HG03175 (cell line): ENCODE results near the gene SEMA4F.
"Not testable (repeated sequence)": the region's sequence is repeated elsewhere in the genome, so short reads cannot be mapped to it uniquely, and the experiment has no call there.

ENCODE experiments used
- ATAC-seq: cut with Tn5 transposase; IDR thresholded peaks from one replicate; pipeline ENCODE4 v1.9.1; 2021; ENCODE audit warnings: mild to moderate bottlenecking, moderate library complexity; ENCODE audit not compliant: unreplicated experiment

SEMA4F gene, protein sequence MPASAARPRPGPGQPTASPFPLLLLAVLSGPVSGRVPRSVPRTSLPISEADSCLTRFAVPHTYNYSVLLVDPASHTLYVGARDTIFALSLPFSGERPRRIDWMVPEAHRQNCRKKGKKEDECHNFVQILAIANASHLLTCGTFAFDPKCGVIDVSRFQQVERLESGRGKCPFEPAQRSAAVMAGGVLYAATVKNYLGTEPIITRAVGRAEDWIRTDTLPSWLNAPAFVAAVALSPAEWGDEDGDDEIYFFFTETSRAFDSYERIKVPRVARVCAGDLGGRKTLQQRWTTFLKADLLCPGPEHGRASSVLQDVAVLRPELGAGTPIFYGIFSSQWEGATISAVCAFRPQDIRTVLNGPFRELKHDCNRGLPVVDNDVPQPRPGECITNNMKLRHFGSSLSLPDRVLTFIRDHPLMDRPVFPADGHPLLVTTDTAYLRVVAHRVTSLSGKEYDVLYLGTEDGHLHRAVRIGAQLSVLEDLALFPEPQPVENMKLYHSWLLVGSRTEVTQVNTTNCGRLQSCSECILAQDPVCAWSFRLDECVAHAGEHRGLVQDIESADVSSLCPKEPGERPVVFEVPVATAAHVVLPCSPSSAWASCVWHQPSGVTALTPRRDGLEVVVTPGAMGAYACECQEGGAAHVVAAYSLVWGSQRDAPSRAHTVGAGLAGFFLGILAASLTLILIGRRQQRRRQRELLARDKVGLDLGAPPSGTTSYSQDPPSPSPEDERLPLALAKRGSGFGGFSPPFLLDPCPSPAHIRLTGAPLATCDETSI

DNA sequence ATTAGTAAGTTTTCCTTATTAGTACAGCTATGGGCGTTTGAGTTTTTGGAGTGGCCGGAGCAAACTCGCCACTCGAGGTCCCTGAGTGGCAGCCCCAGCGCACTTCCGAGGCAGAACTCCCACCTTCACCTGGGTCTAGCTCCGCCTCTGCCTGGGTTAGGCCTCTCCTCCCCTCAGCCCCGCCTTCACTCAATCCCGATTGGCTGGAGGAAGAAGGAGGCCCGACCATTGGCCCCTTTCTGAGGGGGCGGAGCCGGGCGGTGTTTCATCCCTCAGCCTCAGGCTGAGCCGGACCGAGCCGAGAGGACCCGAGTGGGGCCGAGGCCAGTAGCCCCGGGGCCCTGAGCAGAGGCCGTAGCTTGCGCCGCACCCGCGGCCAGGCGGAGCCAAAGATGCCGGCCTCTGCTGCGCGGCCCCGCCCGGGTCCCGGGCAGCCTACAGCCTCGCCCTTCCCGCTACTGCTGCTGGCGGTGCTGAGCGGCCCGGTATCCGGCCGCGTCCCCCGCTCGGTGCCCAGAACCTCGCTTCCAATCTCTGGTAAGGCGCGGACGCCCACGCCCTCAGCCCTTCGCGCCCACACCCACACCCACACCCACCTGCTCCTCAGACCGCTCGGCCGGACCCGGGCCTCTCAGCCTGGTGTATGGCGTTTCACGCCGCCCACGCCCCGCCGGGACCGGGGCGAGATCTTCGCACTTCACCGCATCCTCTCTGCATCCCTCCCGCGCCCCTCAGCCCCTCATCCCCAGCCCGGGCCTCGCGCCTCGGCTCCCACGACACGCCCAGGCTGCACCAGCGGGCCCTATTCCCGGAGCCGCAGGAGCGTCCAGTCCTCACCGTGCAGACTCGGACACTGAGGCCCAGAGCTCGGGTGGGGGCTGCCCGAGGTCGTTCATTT lies at the start of gene SEMA4F:
SEMA4F (plus strand) TSS at position 263 of the 898 bp plus-strand sequence; CDS start at position 393, 130 bp downstream.
- ATAC-seq: peak; percentile 100

DNA sequence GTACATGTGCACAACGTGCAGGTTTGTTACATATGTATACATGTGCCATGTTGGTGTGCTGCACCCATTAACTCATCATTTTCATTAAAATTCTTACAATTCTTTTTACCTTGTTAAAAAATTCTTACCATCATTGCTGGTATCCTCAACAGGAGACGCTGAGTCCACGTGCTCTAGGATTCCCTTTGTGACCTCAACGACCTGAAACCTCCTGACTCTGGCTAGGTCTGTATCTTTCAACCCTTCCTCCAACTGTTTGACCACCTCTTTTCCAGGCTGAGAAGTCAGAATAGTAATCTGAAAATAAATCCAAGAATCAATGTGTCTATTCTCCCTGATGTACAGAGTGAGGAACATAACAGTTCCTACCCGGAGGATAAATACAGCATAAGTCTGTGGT lies 47.1 kb upstream of the SEMA4F start:
- no peak for ATAC-seq

DNA sequence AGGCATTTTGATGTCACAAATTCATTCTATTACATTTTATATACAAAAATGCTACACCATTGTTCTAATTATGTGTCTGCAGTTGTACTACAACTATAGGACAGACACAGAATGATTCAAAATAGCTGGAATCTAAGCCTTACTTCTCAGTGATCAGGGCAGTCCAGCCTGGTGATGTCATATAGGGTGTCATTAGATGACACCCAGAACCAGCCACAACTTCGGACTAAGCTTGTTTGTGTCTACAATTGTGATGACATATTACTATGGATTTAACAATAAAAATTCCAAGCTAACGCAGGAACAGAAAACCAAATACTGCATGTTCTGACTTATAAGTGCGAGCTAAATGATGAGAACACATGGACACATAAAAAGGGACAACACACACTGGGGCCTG lies 36.9 kb upstream of the SEMA4F start:
- ATAC-seq: no peak

DNA sequence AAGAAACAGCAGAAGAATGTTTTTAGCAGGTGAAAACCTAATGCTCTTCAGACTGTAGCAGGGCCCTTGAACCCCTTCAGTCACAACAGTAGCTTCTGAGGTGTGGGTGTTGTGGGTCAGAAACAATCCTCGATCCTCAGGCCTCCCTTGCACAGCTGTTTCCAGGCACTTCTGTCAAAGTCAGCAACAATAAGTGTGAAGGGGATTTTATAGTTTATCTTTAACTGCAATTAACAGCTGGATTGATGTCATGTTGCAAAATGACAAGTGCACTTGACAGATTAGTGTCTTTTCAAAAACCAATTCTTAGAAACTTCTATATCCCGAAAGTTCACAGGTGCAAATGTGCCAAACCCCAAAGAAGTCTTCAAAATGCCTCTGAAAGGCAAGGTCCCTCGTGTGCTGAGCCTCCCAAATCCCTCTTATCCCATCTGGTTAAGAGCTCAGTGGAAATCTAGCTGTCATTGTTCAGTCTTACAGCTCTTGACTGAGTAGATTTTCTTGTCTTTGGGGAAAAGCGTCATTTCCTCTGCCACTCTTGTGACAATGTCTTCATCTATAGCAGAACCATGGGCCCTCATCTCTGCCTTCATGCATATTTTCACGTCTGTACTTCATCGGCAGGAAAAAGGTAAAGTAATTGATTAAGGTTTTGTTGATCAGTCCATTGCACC lies 35.5 kb upstream of the SEMA4F start:
- ATAC-seq: no peak

DNA sequence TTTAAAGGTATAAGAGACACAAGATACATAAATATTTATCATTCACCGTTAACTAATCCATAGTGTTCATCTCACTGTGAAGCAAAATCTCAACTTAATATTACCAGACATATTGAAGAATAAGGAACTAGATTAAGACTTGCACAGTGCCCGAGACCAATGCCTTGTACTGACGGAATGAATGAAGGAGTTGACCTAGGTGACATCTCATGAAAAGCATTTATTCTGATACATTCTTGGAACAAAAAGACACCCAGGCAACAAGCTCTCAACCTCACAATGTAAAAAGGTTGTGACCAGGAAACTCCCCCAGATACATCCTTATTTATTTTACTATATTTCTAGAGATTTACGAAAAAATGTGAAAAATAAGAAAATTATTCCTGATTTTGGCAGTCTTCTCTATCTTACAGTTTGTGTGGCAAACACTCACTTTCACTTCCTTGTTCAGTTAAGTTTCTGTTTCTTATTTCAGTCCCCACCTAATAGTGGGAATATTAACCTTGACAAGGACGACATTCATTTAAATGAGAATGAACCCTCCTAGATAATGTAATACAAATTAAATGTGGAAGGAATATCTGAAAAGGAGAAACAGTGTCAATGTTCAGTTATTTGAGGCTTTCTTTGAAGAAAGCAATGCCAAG lies 34.3 kb upstream of the SEMA4F start:
- ATAC-seq: peak; percentile 50

DNA sequence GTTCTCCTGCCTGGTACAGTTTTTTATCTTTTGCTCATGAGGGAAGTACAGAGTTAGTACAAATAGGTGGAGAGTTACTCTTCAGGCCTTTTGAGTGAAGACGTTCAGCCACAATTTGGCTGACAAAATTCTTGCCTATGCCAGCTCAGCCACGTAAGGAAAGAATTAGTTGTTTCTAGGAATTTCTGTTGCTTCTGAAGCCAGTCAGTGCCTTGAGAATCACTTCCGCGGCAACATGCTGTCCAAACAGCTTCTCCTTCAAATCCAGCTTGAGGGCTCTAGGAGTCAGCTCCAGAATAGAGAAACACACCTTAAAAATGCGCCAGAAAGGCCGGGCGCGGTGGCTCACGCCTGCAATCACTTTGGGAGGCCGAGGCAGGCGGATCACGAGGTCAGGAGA lies 33.4 kb upstream of the SEMA4F start:
- no peak for ATAC-seq

DNA sequence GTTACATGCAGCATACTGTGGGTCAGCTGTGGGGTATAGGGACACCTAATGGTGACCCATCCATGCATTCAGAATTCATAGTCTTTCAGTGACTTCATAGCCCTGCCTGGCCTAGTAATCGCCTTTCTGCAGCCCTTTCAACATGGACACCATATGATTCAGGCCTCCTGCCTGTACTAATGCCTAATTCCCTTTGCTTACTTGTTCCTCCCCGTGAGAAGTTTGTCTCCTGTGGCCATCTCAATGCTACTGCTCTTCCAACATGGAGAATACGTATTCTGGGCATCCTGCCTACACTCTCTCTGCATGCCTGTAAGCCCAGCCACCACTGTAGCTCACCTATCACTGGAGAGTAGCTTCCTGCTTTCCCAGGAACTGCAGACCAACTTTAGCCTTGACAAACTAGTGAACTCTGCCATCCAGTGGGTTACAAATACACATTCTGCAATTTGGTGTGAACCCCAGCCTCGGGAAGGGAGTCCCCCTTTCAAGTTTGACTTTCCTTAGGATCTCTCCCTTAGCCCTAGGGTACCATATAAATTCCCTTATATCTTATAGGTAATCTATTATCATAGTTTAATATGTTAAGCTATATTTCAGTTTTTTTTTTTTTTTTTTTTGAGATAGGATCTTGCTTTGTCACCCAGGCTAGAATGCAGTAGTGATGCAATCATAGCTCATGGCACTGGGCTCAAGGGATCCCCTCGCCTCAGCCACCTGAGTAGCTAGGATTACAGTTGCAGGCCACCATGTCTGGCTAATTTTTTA lies 28.2 kb upstream of the SEMA4F start:
- no peak for ATAC-seq

DNA sequence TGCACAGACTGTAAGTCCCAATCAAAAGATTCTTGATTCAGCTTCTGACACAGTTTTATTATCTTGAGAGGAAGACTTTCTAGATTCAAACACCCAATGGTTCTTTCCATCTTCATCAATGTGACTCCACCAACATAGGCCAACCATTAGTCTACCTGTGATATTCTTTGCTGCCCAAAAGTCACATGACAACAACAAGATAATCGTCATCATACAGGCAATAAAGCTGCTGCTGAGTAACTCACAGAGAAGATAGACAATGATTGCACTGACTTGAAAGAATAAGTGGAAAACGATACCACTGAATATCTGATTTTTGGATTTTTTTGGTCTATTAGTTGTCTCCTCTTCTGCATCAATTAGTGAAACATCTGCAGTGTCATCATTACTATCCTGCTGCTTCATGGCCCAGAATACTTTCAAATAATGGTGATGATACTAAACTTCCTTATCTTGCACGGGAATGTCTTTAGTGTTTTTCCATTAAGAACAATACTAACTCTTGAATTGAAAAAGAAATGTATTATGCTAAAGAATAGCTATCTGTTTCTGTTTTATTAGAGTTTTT lies 25.4 kb upstream of the SEMA4F start:
- no peak for ATAC-seq

DNA sequence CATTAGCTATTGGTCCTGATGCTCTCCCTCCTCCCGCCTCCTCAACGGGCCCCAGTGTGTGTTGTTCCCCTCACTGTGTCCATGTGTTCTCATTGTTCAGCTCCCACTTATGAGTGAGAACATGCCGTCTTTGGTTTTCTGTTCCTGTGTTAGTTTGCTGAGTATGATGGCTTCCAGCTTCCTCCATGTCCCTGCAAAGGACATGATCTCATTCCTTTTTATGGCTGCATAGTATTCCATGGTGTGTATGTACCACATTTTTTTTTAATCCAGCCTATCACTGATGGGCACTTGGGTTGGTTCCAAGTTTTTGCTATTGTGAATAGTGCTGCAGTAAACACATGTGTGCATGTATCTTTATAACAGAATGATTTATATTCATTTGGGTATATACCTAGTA lies 23.6 kb upstream of the SEMA4F start:
- ATAC-seq: not testable (repeated sequence)

DNA sequence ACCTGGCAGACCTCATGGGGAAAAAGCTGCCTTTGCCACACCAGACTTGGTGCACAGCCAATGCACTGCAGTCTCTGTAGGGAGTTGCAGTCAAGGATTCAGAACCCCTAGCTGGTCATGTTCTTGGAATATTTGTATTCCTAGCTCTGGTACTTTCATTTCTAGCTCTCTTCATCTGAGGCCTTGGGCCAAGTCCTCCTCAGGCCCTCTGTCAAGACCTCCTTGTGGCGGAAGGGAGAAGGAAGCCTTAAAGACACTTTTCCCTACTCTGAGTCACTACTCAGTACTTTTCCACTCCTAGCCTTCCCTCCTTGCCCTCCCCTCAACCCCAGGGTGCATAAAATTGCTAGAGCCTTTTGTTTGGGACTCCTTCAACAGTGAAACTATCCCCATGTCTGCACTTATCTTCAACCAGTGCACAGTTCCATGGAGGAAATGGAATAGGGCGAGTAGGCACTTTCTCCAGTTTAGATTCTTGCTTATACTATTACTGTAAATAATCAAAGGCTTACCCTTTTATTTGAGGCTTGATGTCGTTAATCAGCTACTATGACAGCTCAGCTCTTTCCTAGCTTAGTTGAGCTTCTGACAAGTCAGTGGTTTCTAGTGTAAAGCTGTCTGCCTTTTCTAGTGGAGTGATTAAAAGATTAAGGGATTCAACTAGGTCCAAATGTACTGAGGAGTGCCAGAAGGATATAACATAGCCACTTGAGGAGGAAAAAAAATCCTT lies 21.7 kb upstream of the SEMA4F start:
- no peak for ATAC-seq

DNA sequence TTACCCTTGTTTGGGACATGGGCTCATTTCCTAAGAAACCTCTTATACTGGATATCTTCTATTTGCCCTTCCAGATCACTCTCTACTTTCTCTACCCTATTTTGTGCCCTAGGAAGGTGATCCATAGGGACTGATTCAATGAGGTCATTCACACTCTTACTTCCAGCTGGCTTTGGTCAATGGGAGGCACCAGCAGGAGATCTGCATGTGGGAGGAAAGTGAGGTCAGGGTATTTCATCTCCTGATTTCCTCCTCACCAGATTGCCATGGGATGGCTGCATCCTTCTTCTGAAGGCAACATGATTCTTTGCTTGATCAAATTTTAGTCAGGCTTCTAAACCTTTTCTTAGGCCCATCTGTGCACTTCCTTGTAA lies 21.1 kb upstream of the SEMA4F start:
- no peak for ATAC-seq

DNA sequence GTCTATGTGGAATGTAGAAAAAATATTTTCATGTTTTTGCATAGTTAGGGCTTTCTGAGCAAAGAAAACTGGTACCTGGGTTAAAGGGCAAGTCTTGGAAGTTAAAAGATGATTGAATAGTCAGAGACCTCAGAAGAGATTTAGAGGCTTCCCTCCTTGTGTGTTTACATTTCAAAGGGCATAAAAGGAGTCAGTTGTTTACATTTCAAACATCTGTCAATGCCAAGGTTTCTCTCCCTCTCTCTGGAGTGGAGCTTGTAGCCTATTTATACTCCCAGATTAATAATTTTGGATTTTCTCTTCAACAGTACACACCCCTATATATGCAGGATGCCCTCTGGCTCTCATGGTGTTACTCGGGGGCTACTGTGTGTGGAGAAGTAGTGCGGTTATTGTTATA lies 14.5 kb upstream of the SEMA4F start:
- no peak for ATAC-seq

DNA sequence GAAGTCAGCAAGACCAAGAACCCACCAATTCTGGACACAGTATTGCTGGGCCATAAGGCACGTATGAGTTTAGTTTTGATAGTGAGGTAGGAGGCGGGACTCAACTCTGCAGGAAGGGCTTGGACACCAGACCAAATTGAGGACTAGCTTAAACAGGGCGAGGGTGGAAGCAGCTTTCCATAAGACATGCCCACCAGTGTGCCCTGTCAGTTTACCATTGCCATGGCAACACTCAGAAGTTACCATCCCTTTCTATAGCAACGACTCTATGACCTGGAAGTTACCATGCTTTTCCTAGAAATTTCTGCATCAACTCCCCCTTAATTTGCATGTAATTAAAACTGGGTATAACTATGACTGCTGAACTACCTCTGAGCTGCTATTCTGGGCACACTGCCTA lies 8.7 kb upstream of the SEMA4F start:
- no peak for ATAC-seq

DNA sequence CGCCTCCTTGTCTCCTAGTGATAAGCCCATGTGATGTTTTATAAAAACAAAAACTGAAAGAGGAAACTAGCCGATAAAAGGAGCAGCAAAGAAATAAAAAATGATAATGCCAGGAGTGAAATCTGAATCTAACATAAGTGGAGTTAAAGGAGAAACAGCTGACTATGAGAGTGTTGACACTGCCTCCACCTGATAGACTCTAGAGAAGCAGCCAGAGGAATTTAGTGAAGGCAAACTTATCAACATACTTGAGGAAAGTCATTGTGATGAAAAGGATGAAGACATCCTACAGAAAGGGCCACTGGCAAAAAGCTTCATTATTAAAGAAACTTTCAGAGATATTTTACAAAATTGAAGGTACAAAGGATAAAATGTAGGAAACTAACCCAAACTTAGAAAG lies 7.8 kb upstream of the SEMA4F start:
- ATAC-seq: no peak

DNA sequence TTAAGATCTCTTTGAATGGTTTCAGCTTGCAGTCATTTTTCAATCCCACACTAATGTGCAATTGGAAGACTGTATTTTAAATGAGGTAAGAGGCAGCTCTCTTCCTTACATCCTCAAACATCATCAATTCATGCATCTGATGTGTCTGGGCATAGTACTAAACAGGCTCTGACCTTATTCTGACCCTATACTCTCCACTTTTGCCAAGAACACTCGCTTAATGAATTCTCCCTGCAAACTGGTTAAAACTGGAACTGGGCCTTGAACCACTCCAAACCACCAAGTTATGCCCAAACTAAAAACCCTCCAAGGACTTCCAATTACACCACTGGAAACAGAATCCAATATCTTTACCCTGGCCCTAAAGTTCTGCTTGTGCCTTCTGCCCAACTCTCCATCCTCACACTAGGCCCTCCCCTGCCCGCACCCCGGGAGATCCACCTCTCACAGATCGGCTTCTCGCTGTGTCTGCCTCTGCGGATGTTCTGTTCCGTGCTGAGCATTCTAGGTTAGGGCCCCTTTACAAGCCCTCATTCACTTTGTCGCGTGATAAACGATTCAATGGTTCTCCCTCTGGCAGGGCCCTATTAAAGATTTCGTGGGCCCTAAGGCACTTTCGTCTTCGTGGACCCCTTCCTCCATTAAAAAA lies 7.1 kb upstream of the SEMA4F start:
- ATAC-seq: no peak

DNA sequence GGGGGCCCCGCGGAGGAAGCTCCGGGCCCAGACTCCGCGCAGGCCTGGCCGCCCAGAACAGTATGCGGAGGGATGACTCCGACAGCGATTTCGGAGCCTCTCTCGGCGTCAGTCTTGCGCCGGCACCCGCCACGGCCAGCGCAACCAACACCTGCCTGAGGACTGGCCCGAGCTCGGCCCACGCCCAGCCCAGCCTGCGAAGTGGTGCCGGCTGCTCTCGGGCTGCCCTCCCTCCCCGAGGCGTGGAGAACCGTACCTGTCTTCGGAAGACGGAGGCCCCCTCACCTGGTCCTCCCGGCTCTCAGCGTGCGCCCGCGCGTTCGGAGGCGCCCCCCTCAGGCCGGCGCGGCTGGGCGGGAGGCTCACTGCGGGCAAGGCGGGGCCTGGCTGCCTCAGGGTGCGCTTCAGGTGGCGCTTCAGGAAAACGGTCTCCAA lies 6.0 kb upstream of the SEMA4F start, which contains the start of gene M1AP:
M1AP (minus strand) TSS at position 322 of the 435 bp plus-strand sequence. CDS start 8,055 bp downstream, outside the sequence.
- ATAC-seq: no peak

DNA sequence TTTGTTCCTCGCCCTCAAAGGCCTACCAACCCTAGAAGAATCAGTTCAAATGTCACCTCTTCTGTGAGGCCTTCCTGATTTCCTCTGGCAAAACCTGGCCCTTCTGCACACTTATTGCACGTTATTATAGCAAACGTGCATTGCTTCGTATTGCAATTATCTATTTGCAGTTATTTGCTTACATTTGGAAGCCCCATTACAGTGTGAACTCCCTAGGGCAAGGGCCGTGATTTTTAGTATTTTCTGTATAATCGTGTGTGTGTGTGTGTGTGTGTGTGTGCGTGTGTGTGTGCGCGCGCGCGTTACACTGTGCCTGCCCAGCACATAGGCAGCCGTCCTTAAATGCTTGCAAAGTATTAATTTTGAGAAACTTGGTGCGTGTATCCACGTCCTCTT lies 460 bp upstream of the SEMA4F start:
- peak; percentile 18 for ATAC-seq

DNA sequence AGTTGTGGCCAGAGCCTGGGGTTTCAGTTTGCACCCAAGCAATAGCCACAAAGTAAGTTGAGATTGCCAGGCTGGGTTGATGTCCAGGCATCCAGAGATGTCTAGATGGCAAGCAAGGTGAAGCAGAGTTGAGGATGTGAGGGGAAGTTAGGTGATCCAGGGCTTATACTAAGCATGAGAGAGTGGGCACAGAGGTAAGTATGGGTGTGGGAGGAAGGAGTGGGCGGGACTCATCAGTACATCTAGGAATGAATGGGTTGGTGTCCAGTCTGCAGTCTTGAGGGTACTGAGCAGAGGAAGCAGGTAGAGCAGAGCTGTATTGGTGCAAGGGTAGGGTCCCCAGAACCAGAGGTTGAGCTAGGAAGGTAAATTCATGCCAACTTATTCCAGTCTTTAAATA lies 1.5 kb downstream of the SEMA4F start:
- ATAC-seq: no peak
